Subcutaneous adipose tissue (tissue), 4 donors: Measurements from ENCODE around the gene PHF23. TPM values are rescaled to one million over a fixed set of nuclear protein-coding genes. Genes with fewer than 3 reads are reported as not detected.

ENCODE experiments used
- CTCF ChIP-seq: fragments of 450-650 bp; IDR thresholded peaks from one replicate; pipeline ENCODE4 v1.5.1; 2016; ENCODE audit warnings: low read depth, mild to moderate bottlenecking, control low read depth, antibody characterized with exemption, moderate library complexity
- total RNA-seq, 4 donors: library from RNA; depleted of rRNA; stranded (reverse); fragments of >200 nt; gene quantifications; one replicate each; pipeline ENCODE4 v1.1.0, GENCODE V29; 2016

Gene PHF23
- total RNA-seq, 4 donors from 2014 or later, result 14.5 to 27.6 (median 19.3) TPM

GRCh38 chr17:7241090-7241733, 2.0 kb upstream of the PHF23 start:
- no peak for TF ChIP-seq CTCF

- TF ChIP-seq CTCF, result no peak
Observed at GRCh38 chr17:7240375-7240774, 1.1 kb upstream of the PHF23 start.

- no peak for TF ChIP-seq CTCF
Observed at GRCh38 chr17:7238420-7239090, 702 bp downstream of the PHF23 start.

- TF ChIP-seq CTCF, result no peak
Observed at GRCh38 chr17:7237761-7238419, 1.4 kb downstream of the PHF23 start.

- no peak for TF ChIP-seq CTCF
Observed at GRCh38 chr17:7237266-7237760, 1.9 kb downstream of the PHF23 start.

GRCh38 chr17:7236808-7237207, 2.4 kb downstream of the PHF23 start:
- TF ChIP-seq CTCF, result no peak
